Activated gamma-delta T cell (primary cell): ENCODE measurements around the gene CCDC51.
"Not testable (repeated sequence)": the region's sequence is repeated elsewhere in the genome, so short reads cannot be mapped to it uniquely, and the experiment has no call there.

Experiments
- DNase-seq: peaks from one replicate; lab custom pipeline; 2025; lab: John Stamatoyannopoulos, UW

CCDC51 gene

GRCh38 chr3:48405971-48406370, 33.9 kb downstream of the CCDC51 start:
- no peak for DNase-seq

- DNase-seq, result no peak
These were observed 34.5 kb downstream of the CCDC51 start for GRCh38 chr3:48405343-48405881.

- no peak for DNase-seq
These were observed 35.2 kb downstream of the CCDC51 start for GRCh38 chr3:48404440-48405342.

GRCh38 chr3:48403533-48404439, 36.1 kb downstream of the CCDC51 start:
- DNase-seq, result no peak

GRCh38 chr3:48402907-48403306, 37.0 kb downstream of the CCDC51 start:
- no peak for DNase-seq

- no peak for DNase-seq
These were observed 37.6 kb downstream of the CCDC51 start for GRCh38 chr3:48402281-48402732.

- DNase-seq, result not testable (repeated sequence)
These were observed 38.5 kb downstream of the CCDC51 start for GRCh38 chr3:48401434-48401901.

GRCh38 chr3:48400824-48401433, 39.0 kb downstream of the CCDC51 start:
- DNase-seq, result no peak

GRCh38 chr3:48399387-48400172, 40.3 kb downstream of the CCDC51 start:
- no peak for DNase-seq

- DNase-seq, result no peak
These were observed 41.1 kb downstream of the CCDC51 start for GRCh38 chr3:48398701-48399386.

- no peak for DNase-seq
These were observed 41.9 kb downstream of the CCDC51 start for GRCh38 chr3:48397767-48398681.

GRCh38 chr3:48395714-48396113, 44.2 kb downstream of the CCDC51 start:
- DNase-seq, result no peak

GRCh38 chr3:48394391-48394790, 45.5 kb downstream of the CCDC51 start:
- DNase-seq, result no peak

- no peak for DNase-seq
These were observed 51.0 kb downstream of the CCDC51 start for GRCh38 chr3:48388966-48389365.

- DNase-seq, result no peak
These were observed 52.3 kb downstream of the CCDC51 start for GRCh38 chr3:48387634-48388033.
